ENCODE data around the gene GBP7. TPM values are rescaled to one million over a fixed set of nuclear protein-coding genes. Genes with fewer than 3 reads are reported as not detected.
"Not testable (repeated sequence)": the region's sequence is repeated elsewhere in the genome, so short reads cannot be mapped to it uniquely, and the experiment has no call there.

Gene GBP7, protein sequence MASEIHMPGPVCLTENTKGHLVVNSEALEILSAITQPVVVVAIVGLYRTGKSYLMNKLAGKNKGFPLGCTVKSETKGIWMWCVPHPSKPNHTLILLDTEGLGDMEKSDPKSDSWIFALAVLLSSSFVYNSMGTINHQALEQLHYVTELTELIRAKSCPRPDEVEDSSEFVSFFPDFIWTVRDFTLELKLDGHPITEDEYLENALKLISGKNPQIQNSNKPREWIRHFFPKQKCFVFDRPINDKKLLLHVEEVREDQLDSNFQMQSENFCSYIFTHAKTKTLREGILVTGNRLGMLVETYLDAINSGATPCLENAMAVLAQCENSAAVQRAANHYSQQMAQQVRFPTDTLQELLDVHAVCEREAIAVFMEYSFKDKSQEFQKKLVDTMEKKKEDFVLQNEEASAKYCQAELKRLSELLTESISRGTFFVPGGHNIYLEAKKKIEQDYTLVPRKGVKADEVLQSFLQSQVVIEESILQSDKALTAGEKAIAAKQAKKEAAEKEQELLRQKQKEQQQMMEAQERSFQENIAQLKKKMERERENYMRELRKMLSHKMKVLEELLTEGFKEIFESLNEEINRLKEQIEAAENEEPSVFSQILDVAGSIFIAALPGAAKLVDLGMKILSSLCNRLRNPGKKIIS
- not detected in 3 replicates for total RNA-seq

DNA sequence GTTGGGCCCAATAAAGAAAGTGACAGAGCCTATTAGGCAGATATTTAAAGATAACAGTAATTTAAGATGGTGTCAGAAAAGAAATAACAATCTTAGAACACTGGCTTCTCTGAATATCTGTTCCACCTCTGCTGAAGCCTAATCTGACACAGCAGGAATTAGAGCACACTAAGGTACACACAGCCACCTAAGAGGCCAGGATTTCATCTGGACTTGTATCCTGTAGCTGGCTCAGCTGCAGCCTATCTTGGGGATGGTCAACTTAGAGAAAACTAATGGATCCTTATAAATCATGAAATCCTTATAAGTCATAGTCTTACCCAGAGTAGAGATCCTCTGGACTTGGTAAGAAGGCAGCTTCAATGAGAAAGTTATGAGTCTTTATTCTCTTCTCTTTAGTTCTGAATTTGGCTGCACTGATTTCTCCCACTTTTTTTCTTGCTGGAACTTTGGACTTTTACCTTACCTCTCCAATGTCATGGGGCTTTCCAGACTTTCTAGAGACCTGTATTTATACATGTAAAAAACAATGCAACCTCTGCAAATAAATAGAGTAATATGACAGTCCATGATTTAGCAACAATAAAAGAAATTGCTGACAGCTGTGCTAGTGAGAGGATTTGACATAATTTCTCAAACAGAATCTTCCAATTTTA lies at the start of gene GBP7:
GBP7 (minus strand) TSS at position 403 of the 656 bp plus-strand sequence. CDS start 4,068 bp downstream, outside the sequence.
- H3K36me3 Mint-ChIP-seq = no peaks in the 10 kb centered on the region
- H3K27me3 Mint-ChIP-seq (ENCODE audit: low read depth) = no peaks in the 10 kb centered on the region
- no peaks in the 10 kb centered on the region for H3K9me3 Mint-ChIP-seq
- H3K4me3 Mint-ChIP-seq = no peak within 1 kb of the TSS
- TF ChIP-seq, protein P1, sequence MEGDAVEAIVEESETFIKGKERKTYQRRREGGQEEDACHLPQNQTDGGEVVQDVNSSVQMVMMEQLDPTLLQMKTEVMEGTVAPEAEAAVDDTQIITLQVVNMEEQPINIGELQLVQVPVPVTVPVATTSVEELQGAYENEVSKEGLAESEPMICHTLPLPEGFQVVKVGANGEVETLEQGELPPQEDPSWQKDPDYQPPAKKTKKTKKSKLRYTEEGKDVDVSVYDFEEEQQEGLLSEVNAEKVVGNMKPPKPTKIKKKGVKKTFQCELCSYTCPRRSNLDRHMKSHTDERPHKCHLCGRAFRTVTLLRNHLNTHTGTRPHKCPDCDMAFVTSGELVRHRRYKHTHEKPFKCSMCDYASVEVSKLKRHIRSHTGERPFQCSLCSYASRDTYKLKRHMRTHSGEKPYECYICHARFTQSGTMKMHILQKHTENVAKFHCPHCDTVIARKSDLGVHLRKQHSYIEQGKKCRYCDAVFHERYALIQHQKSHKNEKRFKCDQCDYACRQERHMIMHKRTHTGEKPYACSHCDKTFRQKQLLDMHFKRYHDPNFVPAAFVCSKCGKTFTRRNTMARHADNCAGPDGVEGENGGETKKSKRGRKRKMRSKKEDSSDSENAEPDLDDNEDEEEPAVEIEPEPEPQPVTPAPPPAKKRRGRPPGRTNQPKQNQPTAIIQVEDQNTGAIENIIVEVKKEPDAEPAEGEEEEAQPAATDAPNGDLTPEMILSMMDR (IDR thresholded peaks at IDR 0.05; ENCODE audit: unreplicated experiment) = no peak
- no peak for DNase-seq (ENCODE audit: low spot score in 2 of 2, unreplicated experiment in 2 of 2)
- no peaks in the 10 kb centered on the region for H3K4me1 Mint-ChIP-seq
- no peak within 1 kb of the TSS for H3K27ac Mint-ChIP-seq

DNA sequence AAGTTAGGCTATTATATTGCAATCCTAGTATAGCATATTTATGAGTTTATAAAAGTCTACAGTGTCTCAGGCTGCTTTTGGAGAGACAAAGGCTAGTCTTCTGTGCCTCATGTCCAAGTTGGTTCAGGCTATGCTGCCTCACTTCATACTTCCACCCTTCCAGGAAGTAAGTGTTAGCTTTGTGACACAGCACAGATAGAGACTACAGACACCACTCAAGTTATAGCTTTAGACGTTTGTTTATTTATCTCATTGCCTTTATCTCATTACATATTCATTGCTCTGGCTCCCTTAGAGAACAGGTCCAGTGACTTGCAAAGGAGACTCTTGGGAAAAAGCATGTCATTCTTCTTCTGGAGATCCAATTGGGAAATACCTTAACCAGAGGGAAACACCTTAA lies 45.5 kb upstream of the GBP7 start:
- H3K36me3 Mint-ChIP-seq = peaks cover 3% of the 10 kb centered on the region

DNA sequence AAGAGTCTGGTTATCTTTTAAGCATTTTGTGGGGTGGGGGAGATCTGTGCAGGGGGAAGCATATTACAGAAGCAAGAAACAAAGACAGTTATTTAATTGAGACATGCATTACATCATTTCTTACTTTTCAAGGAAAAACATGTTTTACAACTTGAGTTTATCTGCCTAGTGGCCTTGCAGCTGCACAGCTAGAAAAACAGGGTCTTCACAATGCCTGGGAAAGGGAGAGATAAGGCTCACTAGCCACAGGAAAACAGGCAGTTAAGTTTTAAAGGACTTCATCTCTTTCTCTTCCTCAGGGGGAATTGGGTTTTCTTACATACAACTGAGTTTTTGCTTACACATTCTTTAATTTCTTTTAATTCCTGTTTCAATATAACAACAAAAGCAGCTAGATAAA lies 44.0 kb upstream of the GBP7 start:
- not testable (repeated sequence) for H3K36me3 Mint-ChIP-seq; H3K4me3 Mint-ChIP-seq; H3K27me3 Mint-ChIP-seq (ENCODE audit: low read depth); DNase-seq (ENCODE audit: low spot score in 2 of 2, unreplicated experiment in 2 of 2)
- peaks cover 14% of the 10 kb centered on the region for H3K4me1 Mint-ChIP-seq
- peak overlapping the region; percentile 77 for H3K27ac Mint-ChIP-seq
- peaks cover 14% of the 10 kb centered on the region for H3K9me3 Mint-ChIP-seq

More for the DNA sequence above, 45.5 kb upstream of the GBP7 start:
- H3K9me3 Mint-ChIP-seq = peaks cover 18% of the 10 kb centered on the region
- H3K4me3 Mint-ChIP-seq = no peak overlapping the region
- DNase-seq (ENCODE audit: low spot score in 2 of 2, unreplicated experiment in 2 of 2) = no peak
- H3K4me1 Mint-ChIP-seq = peaks cover 14% of the 10 kb centered on the region
- no peaks in the 10 kb centered on the region for H3K27me3 Mint-ChIP-seq (ENCODE audit: low read depth)
- TF ChIP-seq, protein P1 (IDR thresholded peaks at IDR 0.05; ENCODE audit: unreplicated experiment) = no peak
- no peak overlapping the region for H3K27ac Mint-ChIP-seq

DNA sequence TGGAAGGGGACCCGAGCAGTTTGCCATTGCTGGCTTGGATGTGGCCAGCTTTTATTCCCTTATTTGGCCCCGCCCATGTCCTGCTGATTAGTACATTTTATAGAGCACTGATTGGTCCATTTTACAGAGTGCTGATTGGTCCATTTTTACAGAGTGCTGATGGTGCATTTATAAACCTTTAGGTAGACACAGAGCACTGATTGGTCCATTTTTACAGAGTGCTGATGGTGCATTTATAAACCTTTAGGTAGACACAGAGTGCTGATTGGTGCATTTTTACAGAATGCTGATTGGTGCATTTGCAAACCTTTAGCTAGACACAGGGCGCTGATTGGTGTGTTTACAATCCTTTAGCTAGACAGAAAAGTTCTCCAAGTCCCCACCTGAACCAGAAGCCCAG lies 43.1 kb upstream of the GBP7 start:
- not testable (repeated sequence) for DNase-seq (ENCODE audit: low spot score in 2 of 2, unreplicated experiment in 2 of 2); H3K36me3 Mint-ChIP-seq; H3K27me3 Mint-ChIP-seq (ENCODE audit: low read depth); H3K4me3 Mint-ChIP-seq
- Mint-ChIP-seq H3K4me1 (peaks cover 14% of the 10 kb centered on the region), H3K9me3 (peaks cover 14% of the 10 kb centered on the region), H3K27ac (peak overlapping the region; percentile 26)

DNA sequence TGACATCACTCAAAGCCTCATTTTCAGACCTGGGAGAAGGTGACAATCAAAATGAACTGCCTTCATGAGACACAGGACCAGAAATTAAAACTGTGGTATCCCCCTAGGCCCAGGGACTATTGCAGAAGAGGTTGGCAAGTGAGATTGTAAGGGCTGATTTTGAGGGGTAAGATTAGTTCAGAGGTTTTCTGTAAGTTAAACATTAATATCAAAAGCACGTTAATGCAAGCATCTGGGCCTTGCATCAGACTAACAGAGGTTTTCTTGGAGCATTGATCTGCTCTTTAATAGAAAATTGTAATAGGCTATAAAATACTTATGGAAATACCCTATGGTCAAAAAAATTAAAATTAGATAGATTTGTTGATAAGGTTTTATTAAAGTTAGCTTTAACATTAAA lies 37.5 kb upstream of the GBP7 start:
- Mint-ChIP-seq H3K27me3 (ENCODE audit: low read depth) (no peaks in the 10 kb centered on the region), H3K36me3 (peaks cover 3% of the 10 kb centered on the region), H3K4me1 (no peaks in the 10 kb centered on the region), H3K4me3 (no peak overlapping the region), H3K9me3 (peaks cover 32% of the 10 kb centered on the region), H3K27ac (no peak overlapping the region)
- DNase-seq (ENCODE audit: low spot score in 2 of 2, unreplicated experiment in 2 of 2) = no peak
- TF ChIP-seq, protein P1 (IDR thresholded peaks at IDR 0.05; ENCODE audit: unreplicated experiment) = no peak

DNA sequence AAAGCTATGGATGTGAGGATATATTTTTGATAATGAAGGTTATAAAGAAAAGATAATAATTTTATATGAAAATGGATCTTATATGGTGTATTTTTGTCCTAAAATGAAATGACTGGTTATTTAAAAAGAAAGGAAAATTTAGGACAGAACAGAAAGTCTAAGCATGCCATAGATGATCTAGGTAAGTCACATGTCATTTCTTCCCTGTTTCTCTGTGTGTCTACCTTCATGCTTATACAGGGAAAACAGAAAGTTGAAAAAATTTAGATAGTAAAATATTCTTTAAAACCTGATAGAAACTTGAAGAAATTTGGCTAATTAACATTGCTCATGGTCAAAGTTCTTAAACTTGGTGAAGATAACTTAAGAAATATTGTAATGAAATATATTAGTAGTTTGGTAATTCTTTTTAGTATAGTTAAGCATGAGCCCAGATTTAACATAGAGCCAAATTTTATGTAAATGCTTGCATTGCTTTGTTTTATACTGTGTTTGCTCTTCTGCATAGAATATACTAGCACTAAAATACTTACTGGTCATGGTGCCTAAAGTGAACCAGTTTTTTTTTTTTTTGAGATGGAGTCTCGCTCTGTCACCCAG lies 35.3 kb upstream of the GBP7 start:
- no peak overlapping the region for H3K27ac Mint-ChIP-seq
- TF ChIP-seq, protein P1 (IDR thresholded peaks at IDR 0.05; ENCODE audit: unreplicated experiment) = no peak
- H3K4me3 Mint-ChIP-seq = no peak overlapping the region
- peaks cover 2% of the 10 kb centered on the region for H3K36me3 Mint-ChIP-seq
- H3K9me3 Mint-ChIP-seq = peaks cover 34% of the 10 kb centered on the region
- DNase-seq (ENCODE audit: low spot score in 2 of 2, unreplicated experiment in 2 of 2) = no peak
- no peaks in the 10 kb centered on the region for H3K27me3 Mint-ChIP-seq (ENCODE audit: low read depth)
- no peaks in the 10 kb centered on the region for H3K4me1 Mint-ChIP-seq
